Activated CD4-positive, CD25-positive, alpha-beta regulatory T cell (primary cell): ENCODE measurements around the gene DDX10.
"Not testable (repeated sequence)": the region's sequence is repeated elsewhere in the genome, so short reads cannot be mapped to it uniquely, and the experiment has no call there.

ENCODE experiments used
- DNase-seq, 4 experiments: peaks; one replicate each; lab custom pipeline; 2025; lab: John Stamatoyannopoulos, UW

The DDX10 gene

GRCh38 chr11:108774037-108774730 is 109.3 kb downstream of the DDX10 start:
- DNase-seq, result no peak

- DNase-seq, result no peak
Observed at GRCh38 chr11:108775324-108775723, 110.5 kb downstream of the DDX10 start.

GRCh38 chr11:108779147-108779546 is 114.3 kb downstream of the DDX10 start:
- not testable (repeated sequence) for DNase-seq

- no peak for DNase-seq
Observed at GRCh38 chr11:108780119-108780518, 115.2 kb downstream of the DDX10 start.

- DNase-seq, result no peak
Observed at GRCh38 chr11:108781946-108782345, 117.1 kb downstream of the DDX10 start.

GRCh38 chr11:108786281-108786990 is 121.6 kb downstream of the DDX10 start:
- DNase-seq, result no peak

GRCh38 chr11:108787105-108787504 is 122.2 kb downstream of the DDX10 start:
- no peak for DNase-seq

GRCh38 chr11:108788565-108789199 is 123.8 kb downstream of the DDX10 start:
- no peak for DNase-seq

GRCh38 chr11:108790501-108791299 is 125.8 kb downstream of the DDX10 start:
- DNase-seq, result no peak

- no peak for DNase-seq
Observed at GRCh38 chr11:108793138-108793537, 128.3 kb downstream of the DDX10 start.

- no peak for DNase-seq
Observed at GRCh38 chr11:108793611-108794010, 128.7 kb downstream of the DDX10 start.

GRCh38 chr11:108796551-108796950 is 131.7 kb downstream of the DDX10 start:
- no peak for DNase-seq

- DNase-seq, result no peak
Observed at GRCh38 chr11:108797578-108798100, 132.8 kb downstream of the DDX10 start.

- DNase-seq, result no peak
Observed at GRCh38 chr11:108802492-108802891, 137.6 kb downstream of the DDX10 start.

- no peak for DNase-seq
Observed at GRCh38 chr11:108803776-108804175, 138.9 kb downstream of the DDX10 start.

- no peak for DNase-seq
Observed at GRCh38 chr11:108804511-108804910, 139.6 kb downstream of the DDX10 start.

GRCh38 chr11:108805030-108805429 is 140.2 kb downstream of the DDX10 start:
- no peak for DNase-seq

GRCh38 chr11:108807262-108807661 is 142.4 kb downstream of the DDX10 start:
- DNase-seq, result no peak

- DNase-seq, result no peak
Observed at GRCh38 chr11:108813086-108813485, 148.2 kb downstream of the DDX10 start.

- no peak for DNase-seq
Observed at GRCh38 chr11:108817976-108818375, 153.1 kb downstream of the DDX10 start.

GRCh38 chr11:108818971-108819370 is 154.1 kb downstream of the DDX10 start:
- DNase-seq, result no peak

- no peak for DNase-seq
Observed at GRCh38 chr11:108819957-108820356, 155.1 kb downstream of the DDX10 start.
